GM12875 (cell line): Measurements from ENCODE around the gene VWA8.
"Not testable (repeated sequence)": the region's sequence is repeated elsewhere in the genome, so short reads cannot be mapped to it uniquely, and the experiment has no call there.

Experiments
- H3K4me3 ChIP-seq: one replicate; pipeline ENCODE4 v1.5.1; 2011; ENCODE audit warnings: low read depth, low read length, control low read depth
- TF ChIP-seq, protein P1 (sequence below): IDR thresholded peaks from 2 replicates; pipeline ENCODE4 v1.5.1; 2011; ENCODE audit warnings: low read depth, mild to moderate bottlenecking, control low read depth, inconsistent platforms, low read length, moderate library complexity, borderline replicate concordance; ENCODE audit not compliant: insufficient read depth

VWA8 gene

GRCh38 chr13:41654796-41655195 is 306.1 kb downstream of the VWA8 start:
- TF ChIP-seq, protein P1, sequence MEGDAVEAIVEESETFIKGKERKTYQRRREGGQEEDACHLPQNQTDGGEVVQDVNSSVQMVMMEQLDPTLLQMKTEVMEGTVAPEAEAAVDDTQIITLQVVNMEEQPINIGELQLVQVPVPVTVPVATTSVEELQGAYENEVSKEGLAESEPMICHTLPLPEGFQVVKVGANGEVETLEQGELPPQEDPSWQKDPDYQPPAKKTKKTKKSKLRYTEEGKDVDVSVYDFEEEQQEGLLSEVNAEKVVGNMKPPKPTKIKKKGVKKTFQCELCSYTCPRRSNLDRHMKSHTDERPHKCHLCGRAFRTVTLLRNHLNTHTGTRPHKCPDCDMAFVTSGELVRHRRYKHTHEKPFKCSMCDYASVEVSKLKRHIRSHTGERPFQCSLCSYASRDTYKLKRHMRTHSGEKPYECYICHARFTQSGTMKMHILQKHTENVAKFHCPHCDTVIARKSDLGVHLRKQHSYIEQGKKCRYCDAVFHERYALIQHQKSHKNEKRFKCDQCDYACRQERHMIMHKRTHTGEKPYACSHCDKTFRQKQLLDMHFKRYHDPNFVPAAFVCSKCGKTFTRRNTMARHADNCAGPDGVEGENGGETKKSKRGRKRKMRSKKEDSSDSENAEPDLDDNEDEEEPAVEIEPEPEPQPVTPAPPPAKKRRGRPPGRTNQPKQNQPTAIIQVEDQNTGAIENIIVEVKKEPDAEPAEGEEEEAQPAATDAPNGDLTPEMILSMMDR, result no peak
- H3K4me3 ChIP-seq, result no peak overlapping the region

DNA sequence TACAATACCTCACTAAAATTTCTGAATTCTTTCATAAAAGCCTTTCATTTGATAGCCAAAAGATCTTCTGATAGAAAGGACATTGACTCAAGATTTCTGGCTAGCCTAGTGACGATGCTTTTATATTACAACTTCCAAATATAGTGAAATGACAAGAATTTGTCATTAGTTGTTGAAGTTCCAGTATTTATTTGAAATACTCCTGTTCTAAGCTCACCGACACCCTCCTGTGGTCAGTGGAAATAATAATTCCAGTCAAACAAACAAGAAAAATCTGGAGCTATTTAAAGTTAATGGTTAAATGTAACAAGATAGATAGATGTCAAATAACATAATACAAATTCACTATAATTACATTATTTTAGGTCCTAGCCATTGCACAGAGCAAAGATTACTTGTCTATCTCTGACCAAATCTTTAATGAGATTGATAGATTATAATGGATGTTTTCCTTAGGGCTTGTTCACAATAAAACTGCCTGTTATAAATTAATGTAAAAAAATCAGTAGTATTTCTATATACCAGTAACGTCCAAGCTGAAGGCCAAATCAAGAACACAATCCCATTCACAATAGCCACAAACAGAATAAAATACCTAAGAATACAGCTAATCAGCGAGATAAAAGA is 308.1 kb downstream of the VWA8 start:
- no peak overlapping the region for H3K4me3 ChIP-seq
- TF ChIP-seq, protein P1, result peak; percentile 10; the same call in 1 of the 2 replicates

DNA sequence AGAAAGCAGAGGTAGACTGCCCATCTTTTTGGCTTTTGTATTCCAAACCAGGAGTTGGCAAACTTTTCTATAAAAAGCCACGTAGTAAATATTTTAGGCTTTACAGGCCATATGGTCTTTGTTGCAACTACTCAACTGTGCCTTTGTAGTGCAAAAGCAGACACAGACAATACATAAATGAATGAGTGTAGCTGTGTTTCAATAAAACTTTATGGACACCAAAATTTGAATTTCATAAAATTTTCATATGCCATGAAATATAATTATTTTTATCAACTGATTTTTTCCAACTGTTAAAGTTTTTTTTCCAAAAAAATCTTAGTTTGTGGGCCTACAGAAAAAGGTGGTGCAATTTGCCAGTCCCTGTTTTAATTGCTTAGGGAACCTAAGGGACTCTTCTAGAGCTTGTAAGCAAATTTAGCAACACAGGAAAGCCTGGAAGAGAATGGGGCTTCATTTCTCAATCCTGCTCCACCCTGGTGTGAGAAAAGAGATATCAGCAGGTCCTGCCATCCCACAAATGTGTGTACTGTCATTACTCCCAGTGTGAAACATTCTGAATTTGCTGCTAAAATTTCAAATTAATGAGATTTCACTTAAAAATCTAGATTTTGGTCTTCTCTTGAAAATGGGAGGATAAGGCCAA is 309.4 kb downstream of the VWA8 start:
- H3K4me3 ChIP-seq, result no peak overlapping the region
- TF ChIP-seq, protein P1, result no peak

GRCh38 chr13:41650706-41651105 is 310.2 kb downstream of the VWA8 start:
- TF ChIP-seq, protein P1, result no peak
- H3K4me3 ChIP-seq, result no peak overlapping the region

- TF ChIP-seq, protein P1, result peak; percentile 14; the same call in 1 of the 2 replicates
- no peak overlapping the region for H3K4me3 ChIP-seq
Observed at GRCh38 chr13:41649659-41650058, 311.2 kb downstream of the VWA8 start.

GRCh38 chr13:41648314-41648935 is 312.5 kb downstream of the VWA8 start:
- TF ChIP-seq, protein P1, result no peak
- H3K4me3 ChIP-seq, result no peak overlapping the region

DNA sequence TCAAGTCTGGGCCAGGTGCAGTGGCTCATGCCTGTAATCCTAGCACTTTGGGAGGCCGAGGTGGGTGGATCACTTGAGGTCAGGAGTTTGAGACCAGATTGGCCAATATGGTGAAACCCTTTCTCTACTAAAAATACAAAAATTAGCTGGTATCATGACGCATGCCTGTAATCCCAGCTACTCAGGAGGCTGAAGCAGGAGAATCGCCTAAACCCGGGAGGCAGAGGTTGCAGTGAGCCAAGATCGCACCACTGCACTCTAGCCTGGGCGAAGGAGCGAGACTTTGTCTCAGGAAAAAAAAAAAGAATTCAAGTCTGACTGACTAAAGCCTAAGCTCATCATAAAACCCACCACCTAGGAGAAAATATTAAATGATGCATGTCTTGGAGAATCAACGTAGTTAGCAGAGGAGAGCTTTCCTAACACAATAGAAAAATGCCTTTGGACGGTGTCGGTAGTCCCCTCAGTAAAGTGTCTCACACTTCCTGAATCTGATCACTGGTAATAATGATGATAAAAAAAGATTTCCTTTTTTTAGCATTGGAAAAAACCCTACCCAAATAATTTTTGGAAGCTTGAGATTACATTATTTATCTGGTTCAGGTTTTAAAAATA is 313.1 kb downstream of the VWA8 start:
- not testable (repeated sequence) for H3K4me3 ChIP-seq
